Mesodermal cell (in vitro differentiated cells): ENCODE data around the gene AGAP6.
"Not testable (repeated sequence)": the region's sequence is repeated elsewhere in the genome, so short reads cannot be mapped to it uniquely, and the experiment has no call there.

Source experiments
- H3K27ac ChIP-seq: 2 replicates; pipeline ENCODE4 v1.7.0; 2013; ENCODE audit warnings: mild to moderate bottlenecking, low read depth, low read length, moderate library complexity; ENCODE audit not compliant: severe bottlenecking
- H3K36me3 ChIP-seq: 2 replicates; pipeline ENCODE4 v1.7.1; 2013; ENCODE audit warnings: mild to moderate bottlenecking, low read length, moderate library complexity; ENCODE audit not compliant: control insufficient read depth, insufficient read depth
- H3K4me1 ChIP-seq: one replicate; pipeline ENCODE4 v1.7.1; 2013; ENCODE audit warnings: mild to moderate bottlenecking, low read length; ENCODE audit not compliant: insufficient read depth, control insufficient read depth, poor library complexity, severe bottlenecking
- H3K4me3 ChIP-seq: 2 replicates; pipeline ENCODE4 v1.7.0; 2013; ENCODE audit warnings: low read length, control low read depth, mild to moderate bottlenecking; ENCODE audit not compliant: insufficient read depth, poor library complexity, severe bottlenecking; ENCODE audit errors: extremely low read depth
- H3K9me3 ChIP-seq: 2 replicates; pipeline ENCODE4 v1.7.1; 2013; ENCODE audit warnings: mild to moderate bottlenecking, low read length, moderate library complexity; ENCODE audit not compliant: control insufficient read depth
- WGBS, 2 experiments: methylation state at CpG; one replicate each; pipeline ENCODE4 v1.1.5; 2013; ENCODE audit warnings: missing lambda C conversion rate in 2 of 2; ENCODE audit not compliant: insufficient coverage in 2 of 2; 5-methylcytosine and 5-hydroxymethylcytosine counted together

The AGAP6 gene

DNA sequence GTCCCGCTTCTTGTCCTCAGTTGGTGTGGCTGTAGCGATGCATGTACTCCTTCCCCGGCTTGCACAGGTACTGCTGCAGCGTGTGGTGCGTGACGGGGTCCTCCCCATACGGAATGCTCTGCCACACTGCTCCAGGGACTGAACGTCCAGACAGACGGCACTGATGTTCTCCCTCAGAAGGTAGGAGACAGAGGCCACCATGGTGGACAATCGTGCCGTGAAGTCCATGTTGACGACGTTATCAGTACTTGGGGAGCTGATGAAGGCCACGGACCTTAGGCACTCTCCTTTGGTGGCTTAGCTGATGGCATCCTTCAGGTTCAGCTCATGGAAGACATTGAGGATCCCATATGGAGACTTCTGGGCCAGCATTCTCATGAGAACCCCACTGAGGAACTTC is 37.4 kb downstream of the AGAP6 start:
- Histone ChIP-seq H3K9me3 (no peaks in the 10 kb centered on the region), H3K27ac (no peak overlapping the region)
- WGBS, 2 experiments: 88 to 89% methylated on average over 13 to 14 of the region's 14 CpGs

DNA sequence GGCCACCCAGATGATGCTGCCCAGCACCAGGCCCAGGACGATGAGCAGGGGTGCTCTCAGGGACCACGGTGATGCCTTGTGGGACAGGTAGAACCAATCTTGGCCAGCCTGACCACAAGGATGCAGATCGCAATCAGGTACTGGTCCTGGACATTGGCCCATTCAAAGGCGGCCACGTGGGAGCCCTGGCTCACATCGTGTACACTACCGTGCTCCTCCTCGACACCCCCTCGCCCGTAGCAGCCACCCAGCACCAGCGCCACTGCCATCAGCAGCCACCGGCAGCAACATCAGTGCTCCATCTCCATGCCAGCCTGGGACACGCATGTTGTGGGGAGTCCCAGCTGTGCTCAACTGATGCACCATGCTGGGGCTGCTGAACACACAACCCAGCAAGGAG is 39.0 kb downstream of the AGAP6 start:
- WGBS, 2 experiments: 85 to 92% methylated on average over 13 of the region's 13 CpGs
- Histone ChIP-seq H3K27ac (no peak overlapping the region), H3K4me3 (no peak overlapping the region), H3K9me3 (no peaks in the 10 kb centered on the region), H3K4me1 (no peaks in the 10 kb centered on the region), H3K36me3 (no peaks in the 10 kb centered on the region)

More for the DNA sequence above, 37.4 kb downstream of the AGAP6 start:
- no peaks in the 10 kb centered on the region for H3K4me1 ChIP-seq
- no peaks in the 10 kb centered on the region for H3K36me3 ChIP-seq
- H3K4me3 ChIP-seq: no peak overlapping the region

DNA sequence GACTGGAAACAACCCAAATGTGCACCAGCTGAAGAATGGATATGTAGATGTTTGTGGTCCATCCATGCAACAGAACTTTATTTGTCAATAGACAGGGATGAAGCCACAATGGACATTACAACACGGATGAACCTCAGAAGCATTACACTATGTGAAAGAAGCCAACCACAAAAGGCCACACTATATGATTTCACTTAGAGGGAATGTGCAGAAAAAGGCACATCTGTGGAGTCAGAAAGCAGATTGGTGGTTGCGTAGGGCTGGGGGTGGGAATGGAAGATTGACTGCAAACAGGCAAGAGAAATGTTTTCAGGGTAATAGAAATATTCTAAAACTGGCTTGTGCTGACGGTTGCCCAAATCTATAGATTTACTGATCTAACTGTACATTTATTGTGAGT is 45.3 kb downstream of the AGAP6 start:
- no peak overlapping the region for H3K27ac ChIP-seq
- H3K9me3 ChIP-seq: no peaks in the 10 kb centered on the region
- no peak overlapping the region for H3K4me3 ChIP-seq
- 83 to 86% methylated on average over 1 of the region's 3 CpGs for WGBS, 2 experiments
- H3K36me3 ChIP-seq: no peaks in the 10 kb centered on the region
- no peaks in the 10 kb centered on the region for H3K4me1 ChIP-seq

DNA sequence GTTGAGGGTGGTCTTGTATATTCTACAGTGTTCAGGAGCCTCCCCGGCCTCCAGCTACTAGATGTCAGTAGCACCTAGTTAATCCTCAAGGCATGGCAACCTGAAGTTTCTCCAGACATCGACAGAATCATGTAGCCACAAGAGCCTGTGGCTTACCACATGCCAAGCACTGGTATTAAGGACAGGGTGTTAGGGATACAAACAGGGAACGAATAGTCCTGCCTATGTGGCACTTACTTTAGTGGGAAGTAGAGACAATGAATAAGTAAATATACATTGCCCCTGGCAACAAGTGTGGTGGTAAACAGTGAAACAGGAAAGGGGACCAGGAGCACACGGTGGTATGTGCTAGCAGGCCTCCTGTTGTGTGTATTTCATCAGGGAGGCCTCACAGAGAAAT is 47.1 kb downstream of the AGAP6 start:
- not testable (repeated sequence) for H3K27ac ChIP-seq, H3K36me3 ChIP-seq, H3K9me3 ChIP-seq, H3K4me3 ChIP-seq, H3K4me1 ChIP-seq
- 82 to 87% methylated on average over 3 of the region's 4 CpGs for WGBS, 2 experiments

DNA sequence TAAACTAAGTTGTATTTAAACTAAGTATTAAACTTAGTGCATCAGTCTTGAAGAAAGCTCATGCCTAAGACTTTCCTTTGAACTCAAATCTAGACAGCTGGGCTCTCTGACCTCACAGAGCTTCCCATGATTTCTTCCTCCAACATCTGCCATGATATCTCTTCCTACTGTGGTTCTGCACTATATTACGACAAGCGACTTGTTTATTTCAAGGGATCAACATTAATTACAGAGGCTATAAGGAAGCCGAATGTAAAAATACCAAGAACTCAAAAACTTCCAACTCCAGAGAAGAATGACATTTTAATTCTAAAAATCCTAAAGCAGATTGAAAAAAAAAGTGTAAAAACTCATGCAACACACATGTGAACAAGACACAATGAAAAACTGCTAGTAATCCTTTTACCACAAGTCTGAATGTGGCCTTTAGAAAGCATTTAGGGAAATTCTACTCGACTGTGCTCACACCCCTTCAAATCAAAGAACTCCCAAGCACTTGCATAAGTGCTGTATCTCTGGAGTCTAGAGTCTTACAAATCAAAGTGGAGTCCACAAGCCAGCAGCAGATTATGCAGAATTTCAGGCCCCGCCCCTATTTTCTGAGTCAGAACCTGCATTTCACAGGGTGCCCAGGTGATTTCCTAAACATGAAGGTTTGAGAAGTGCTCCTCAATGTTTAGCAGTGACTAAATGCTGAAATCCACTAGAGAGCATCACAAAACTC is 56.9 kb downstream of the AGAP6 start:
- Histone ChIP-seq H3K36me3 (no peaks in the 10 kb centered on the region), H3K4me3 (no peak overlapping the region), H3K9me3 (no peaks in the 10 kb centered on the region), H3K27ac (no peak overlapping the region), H3K4me1 (no peaks in the 10 kb centered on the region)
- 71 to 100% methylated on average over 1 of the region's 5 CpGs for WGBS, 2 experiments

DNA sequence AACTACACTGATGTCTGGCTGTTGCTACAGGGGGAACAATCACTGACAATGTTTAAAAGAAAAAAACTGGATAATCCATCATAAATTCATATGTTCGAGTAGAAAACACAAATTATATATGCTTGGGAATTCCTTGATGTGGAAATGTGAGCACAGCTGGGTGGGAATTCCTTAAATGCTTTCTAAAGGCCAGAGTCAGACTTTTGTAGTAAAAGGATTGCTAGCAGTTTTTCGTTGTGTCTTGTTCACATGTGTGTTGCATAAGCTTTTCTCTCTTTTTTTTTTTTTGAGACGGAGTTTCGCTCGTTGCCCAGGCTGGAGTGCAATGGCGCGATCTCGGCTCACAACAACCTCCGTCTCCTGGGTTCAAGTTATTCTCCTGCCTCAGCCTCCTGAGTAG is 58.3 kb downstream of the AGAP6 start:
- WGBS, 2 experiments: 71 to 77% methylated on average over 6 to 8 of the region's 9 CpGs
- H3K4me3 ChIP-seq, H3K27ac ChIP-seq, H3K36me3 ChIP-seq, H3K9me3 ChIP-seq, H3K4me1 ChIP-seq: not testable (repeated sequence)

DNA sequence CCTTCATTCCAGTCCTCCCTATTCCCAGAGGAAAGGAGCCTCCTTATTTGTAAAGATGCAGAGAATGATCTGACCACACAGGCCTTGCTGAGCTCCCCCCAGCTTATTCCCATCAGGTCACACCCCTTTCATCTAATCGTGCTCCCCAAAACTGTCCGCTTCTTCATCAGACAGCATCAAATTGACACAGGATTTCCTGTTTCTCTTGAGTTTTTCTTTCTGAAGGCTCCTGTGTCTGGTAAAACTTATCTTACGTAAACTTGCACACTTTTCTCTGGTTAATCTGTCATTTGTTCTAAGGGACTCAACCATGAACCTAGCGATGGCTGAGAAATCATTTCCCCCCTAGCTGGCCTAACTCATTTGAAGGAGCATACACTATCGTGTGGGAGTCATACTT is 59.4 kb downstream of the AGAP6 start:
- no CpG with 5 or more reads among the region's 5 CpGs for WGBS, 2 experiments
- H3K4me1 ChIP-seq, H3K27ac ChIP-seq, H3K9me3 ChIP-seq, H3K4me3 ChIP-seq, H3K36me3 ChIP-seq: not testable (repeated sequence)

DNA sequence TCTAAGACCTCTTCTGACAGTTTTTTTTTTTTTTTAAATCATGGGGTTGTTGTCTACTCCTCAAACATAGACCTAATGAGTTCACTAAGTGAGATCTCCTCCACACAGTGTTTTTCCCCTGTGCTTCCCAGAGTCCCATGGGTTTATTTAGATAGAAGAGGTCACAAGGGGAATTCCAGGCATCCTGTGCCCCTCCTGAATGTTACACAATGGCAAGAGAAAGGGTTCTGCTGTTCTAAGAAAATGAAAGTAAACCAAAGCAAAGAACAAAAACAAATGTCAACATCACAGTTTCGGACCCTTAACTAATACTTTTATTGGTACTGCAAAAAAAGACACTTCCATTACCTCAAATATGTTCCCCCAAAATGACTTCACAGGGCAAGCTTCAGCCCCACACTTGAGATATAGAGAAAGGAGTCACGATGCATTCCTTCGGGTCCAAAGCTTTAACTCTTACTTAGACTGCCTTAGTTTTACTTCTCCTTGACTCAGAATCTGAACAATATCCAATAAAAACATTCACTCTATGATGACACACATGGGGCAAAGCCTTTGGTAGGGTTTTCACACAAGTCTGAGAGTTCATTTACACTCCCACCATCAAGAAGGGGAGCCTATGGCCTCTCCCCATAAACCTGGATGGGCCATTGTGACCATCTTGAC is 63.9 kb downstream of the AGAP6 start:
- H3K4me3 ChIP-seq, H3K27ac ChIP-seq, H3K9me3 ChIP-seq, H3K36me3 ChIP-seq, H3K4me1 ChIP-seq: not testable (repeated sequence)
- WGBS, 2 experiments: 70 to 92% methylated on average over 2 of the region's 3 CpGs

DNA sequence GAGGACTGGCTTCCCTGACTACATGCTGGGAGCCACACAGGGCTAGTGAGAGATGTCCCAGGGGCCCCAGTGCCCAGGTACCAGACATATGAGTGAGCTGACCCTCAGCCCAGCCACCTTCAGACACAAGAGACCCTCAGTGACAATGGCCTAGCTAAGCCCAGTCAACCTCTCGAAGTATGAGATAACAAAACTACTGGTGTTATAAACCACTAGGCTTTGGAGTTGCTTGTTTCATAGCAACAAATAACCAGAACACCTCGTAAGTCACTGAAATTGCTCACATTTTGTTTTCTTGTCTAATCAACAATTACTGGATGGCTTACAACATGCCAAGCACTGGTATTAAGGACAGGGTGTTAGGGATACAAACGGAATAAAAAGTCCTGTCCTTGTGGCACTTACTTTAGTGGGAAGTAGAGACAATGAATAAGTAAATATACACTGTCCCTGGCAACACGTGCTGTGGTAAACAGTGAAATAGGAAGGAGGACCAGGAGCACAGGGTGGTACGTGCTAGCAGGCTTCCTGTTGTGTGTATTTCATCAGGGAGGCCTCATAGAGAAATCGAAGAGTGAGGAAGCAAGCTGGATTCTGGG is 64.7 kb downstream of the AGAP6 start:
- H3K4me1 ChIP-seq: not testable (repeated sequence)
- 88 to 100% methylated on average over 1 of the region's 6 CpGs for WGBS, 2 experiments

DNA sequence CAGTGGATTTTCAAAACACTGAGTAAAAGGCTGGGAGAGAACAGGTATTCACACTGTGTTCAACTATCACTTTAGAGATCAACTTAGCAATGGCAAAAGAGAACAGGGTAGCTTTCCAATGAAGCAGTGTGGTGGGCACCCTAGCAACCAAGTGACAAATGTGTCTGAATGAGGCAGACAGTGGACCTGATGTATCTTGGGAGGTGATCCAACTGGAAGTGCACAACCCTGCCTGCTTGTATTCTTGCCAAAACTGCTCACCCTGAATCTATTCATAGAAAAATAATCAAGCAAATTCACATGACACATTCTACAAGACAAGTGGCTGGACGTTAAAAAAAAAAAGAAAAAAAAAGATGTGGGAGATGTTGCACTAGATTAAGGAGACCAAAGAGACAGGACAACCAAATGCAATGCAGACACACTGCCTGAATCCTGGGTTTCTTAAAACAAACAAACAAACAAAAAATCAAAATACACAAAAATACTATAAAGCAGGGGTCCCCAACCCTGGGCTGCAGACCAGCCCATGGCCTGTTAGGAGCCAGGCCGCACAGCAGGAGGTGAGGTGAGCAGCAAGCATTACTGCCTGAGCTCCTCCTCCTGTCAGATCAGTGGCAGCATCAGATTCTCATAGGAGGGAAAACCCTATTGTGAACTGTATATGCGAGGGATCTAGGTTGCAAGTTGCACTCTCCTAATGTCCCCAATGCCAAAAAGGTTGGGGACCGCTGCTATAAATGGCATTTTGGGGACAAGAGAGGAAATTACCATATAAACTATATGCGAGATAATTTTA is 67.5 kb downstream of the AGAP6 start:
- H3K4me1 ChIP-seq, H3K9me3 ChIP-seq: not testable (repeated sequence)
- 88 to 89% methylated on average over 1 of the region's 5 CpGs for WGBS, 2 experiments

More for the DNA sequence above, 64.7 kb downstream of the AGAP6 start:
- H3K9me3 ChIP-seq, H3K27ac ChIP-seq, H3K36me3 ChIP-seq, H3K4me3 ChIP-seq: not testable (repeated sequence)

More for the DNA sequence above, 67.5 kb downstream of the AGAP6 start:
- not testable (repeated sequence) for H3K36me3 ChIP-seq, H3K4me3 ChIP-seq, H3K27ac ChIP-seq
